B cell (primary cell): Measurements from ENCODE around the gene PXK. TPM values are rescaled to one million over a fixed set of nuclear protein-coding genes. Genes with fewer than 3 reads are reported as not detected.

Experiments
- ATAC-seq: fragments of 200-7000 bp; cut with Tn5 transposase; one replicate; pipeline ENCODE4 v1.10.0; 2021; ENCODE audit warnings: low read depth, mild to moderate bottlenecking, moderate number of reproducible peaks, moderate library complexity
- CTCF ChIA-PET: fragments of 350-600 bp; sonication (Branson Sonifier 250); formaldehyde crosslinking; loops from one replicate; lab custom pipeline; 2021; ENCODE audit warnings: antibody characterized with exemption, inconsistent platforms; lab: Charles Lee
- POLR2A ChIA-PET: fragments of 350-600 bp; sonication (Branson Sonifier 250); formaldehyde crosslinking; loops from one replicate; lab custom pipeline; 2021; ENCODE audit warnings: antibody characterized with exemption; lab: Charles Lee
- DNase-seq: peaks from one replicate; pipeline ENCODE4 v3.0.0; 2013
- H2AFZ ChIP-seq: 2 replicates; pipeline ENCODE4 v1.6.1; 2012; ENCODE audit warnings: mild to moderate bottlenecking, low read depth, low read length; ENCODE audit not compliant: insufficient read depth, poor library complexity, severe bottlenecking
- H3K27ac ChIP-seq, 2 donors: 1 replicate in 1 of 2; 2 replicates in 1 of 2; pipeline ENCODE4 v1.5.1; 2012 to 2013; ENCODE audit warnings: low read length in 2 of 2, mild to moderate bottlenecking in 2 of 2, moderate library complexity in 1 of 2
- H3K27me3 ChIP-seq, 4 experiments: fragments of 200-600 bp in 1 of 4; sonication (generic) in 1 of 4; replicated peaks in 1 of 4; 1 replicate in 2 of 4; 2 replicates in 2 of 4; pipeline versions ENCODE4 v1.6.1 to v1.7.0; 2013 to 2016; ENCODE audit warnings: low read length in 3 of 4, mild to moderate bottlenecking in 2 of 4, mixed read lengths in 1 of 4, moderate library complexity in 1 of 4; ENCODE audit not compliant: insufficient read depth in 4 of 4, control insufficient read depth in 3 of 4; ENCODE audit errors: control extremely low read depth in 1 of 4
- H3K36me3 ChIP-seq, 2 experiments: replicated peaks in 1 of 2; 1 replicate in 1 of 2; 2 replicates in 1 of 2; pipeline versions ENCODE4 v1.6.1 to v1.7.1; 2013; ENCODE audit warnings: low read length in 1 of 2; ENCODE audit not compliant: insufficient read depth in 2 of 2, control insufficient read depth in 1 of 2; ENCODE audit errors: control extremely low read depth in 1 of 2, extremely low read depth in 1 of 2
- H3K4me1 ChIP-seq, 2 donors: fragments of 200-600 bp in 1 of 2; sonication (generic) in 1 of 2; 1 replicate in 1 of 2; 2 replicates in 1 of 2; pipeline versions ENCODE4 v1.5.1 to v1.6.1; 2013 to 2017; ENCODE audit warnings: low read length in 2 of 2; ENCODE audit not compliant: control insufficient read depth in 2 of 2, insufficient read depth in 2 of 2
- H3K4me2 ChIP-seq: replicated peaks from 2 replicates; pipeline ENCODE3; 2012; ENCODE audit warnings: mild to moderate bottlenecking, low read depth, low read length; ENCODE audit not compliant: poor library complexity, severe bottlenecking
- H3K4me3 ChIP-seq, 5 experiments: fragments of 200-600 bp in 1 of 5; sonication (generic) in 1 of 5; 1 replicate in 3 of 5; 2 replicates in 2 of 5; pipeline versions ENCODE4 v1.5.1 to v1.7.0; 2011 to 2016; ENCODE audit warnings: low read length in 4 of 5, mild to moderate bottlenecking in 4 of 5, low read depth in 2 of 5, control low read depth in 1 of 5, moderate library complexity in 1 of 5; ENCODE audit not compliant: insufficient read depth in 1 of 5; ENCODE audit errors: control extremely low read depth in 1 of 5, extremely low read depth in 1 of 5
- H3K79me2 ChIP-seq: fragments of 200-600 bp; sonication (generic); one replicate; pipeline ENCODE4 v1.6.0; 2016; ENCODE audit warnings: low read length; ENCODE audit not compliant: control insufficient read depth, insufficient read depth
- H3K9ac ChIP-seq: fragments of 200-600 bp; sonication (generic); 2 replicates; pipeline ENCODE4 v1.6.1; 2017; ENCODE audit warnings: mild to moderate bottlenecking, low read length, moderate library complexity
- H3K9me3 ChIP-seq, 3 donors: one replicate each; pipeline versions ENCODE4 v1.6.1 to v1.7.1; 2013; ENCODE audit warnings: low read length in 2 of 3; ENCODE audit not compliant: control insufficient read depth in 2 of 3, insufficient read depth in 1 of 3; ENCODE audit errors: control extremely low read depth in 1 of 3
- H4K20me1 ChIP-seq: 2 replicates; pipeline ENCODE4 v1.6.0; 2012; ENCODE audit warnings: mild to moderate bottlenecking, low read length; ENCODE audit not compliant: insufficient read depth, control insufficient read depth, poor library complexity, severe bottlenecking
- H3K27ac Mint-ChIP-seq: one replicate; pipeline ENCODE4 v1.8.0; 2021; ENCODE audit warnings: mixed read lengths
- H3K27me3 Mint-ChIP-seq: one replicate; pipeline ENCODE4 v1.8.0; 2021; ENCODE audit warnings: mixed read lengths
- H3K4me1 Mint-ChIP-seq: one replicate; pipeline ENCODE4 v1.8.0; 2021; ENCODE audit warnings: mixed read lengths
- H3K4me3 Mint-ChIP-seq: one replicate; pipeline ENCODE4 v1.8.0; 2021; ENCODE audit warnings: mixed read lengths
- H3K9me3 Mint-ChIP-seq: one replicate; pipeline ENCODE4 v1.8.0; 2022; ENCODE audit warnings: mixed read lengths; ENCODE audit not compliant: insufficient read depth
- CTCF ChIP-seq: fragments of 200-600 bp; IDR thresholded peaks from one replicate; pipeline ENCODE4 v1.8.0; 2022; ENCODE audit warnings: antibody characterized with exemption, mild to moderate bottlenecking
- EZH2 ChIP-seq: IDR thresholded peaks from 2 replicates; pipeline ENCODE4 v1.6.1; 2012; ENCODE audit warnings: borderline replicate concordance, low read depth, mild to moderate bottlenecking, moderate library complexity, low read length; ENCODE audit not compliant: insufficient read depth, poor library complexity, severe bottlenecking
- WGBS: methylation state at CpG from one replicate; pipeline ENCODE4 v1.1.5; 2013; ENCODE audit warnings: missing lambda C conversion rate; ENCODE audit not compliant: insufficient coverage; 5-methylcytosine and 5-hydroxymethylcytosine counted together
- intact Hi-C: fragments of 100-400 bp; cut with micrococcal nuclease; formaldehyde crosslinking; loops from one replicate; pipeline ENCODE4 v1.10.0; 2022
- polyA plus RNA-seq: library from polyadenylated mRNA; depleted of rRNA; stranded (reverse); fragments of >200 nt; gene quantifications from 2 replicates; pipeline ENCODE4 v1.2.3, GENCODE V29; 2012
- total RNA-seq, 2 donors: library from RNA; stranded (reverse); fragments of 120-200 nt in 1 of 2; gene quantifications; 1 replicate in 1 of 2; 2 replicates in 1 of 2; pipeline versions ENCODE4 v1.2.3 to v1.2.4, GENCODE V29; 2013 to 2022

PXK gene
- total and polyA plus RNA-seq, 2 donors (not counting 1 experiment from before 2014, with no cell fraction given) = 46.8 to 104 TPM

DNA sequence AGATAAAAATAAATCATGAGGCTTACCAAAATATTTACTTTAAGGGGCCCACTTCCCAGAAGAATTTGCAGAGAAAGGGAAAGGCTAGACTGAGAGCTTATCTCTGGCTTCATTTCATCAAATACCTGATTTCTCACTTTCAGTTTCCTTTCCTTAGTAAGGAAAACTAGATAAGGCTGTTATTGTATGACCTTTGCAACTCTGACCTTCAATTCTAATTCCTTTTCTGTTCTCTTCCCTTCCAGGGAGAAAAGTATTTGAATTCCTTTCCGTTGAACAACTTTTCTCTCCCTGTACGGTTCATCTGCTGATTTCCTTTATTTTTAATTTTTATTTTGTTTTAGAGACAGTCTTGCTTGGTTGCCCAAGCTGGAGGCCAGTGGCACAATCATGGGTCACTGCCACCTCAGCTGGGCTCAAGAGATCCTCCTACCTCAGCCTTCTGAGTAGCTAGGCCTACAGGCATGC lies 7.1 kb upstream of the PXK start:
- no CpG with 5 or more reads among the region's 2 CpGs for WGBS
- Histone ChIP-seq H2AFZ (no peak overlapping the region), H3K36me3 (no peaks in the 10 kb centered on the region), H3K79me2 (peaks cover 16% of the 10 kb centered on the region), H3K4me3 (no peak overlapping the region), H3K27ac (peak overlapping the region in 1 of 2 donors; percentile 62), H3K4me1 (peaks cover 21 to 29% of the 10 kb centered on the region in 2 donors), H3K27me3 (no peaks in the 10 kb centered on the region), H3K9ac (peak overlapping the region; percentile 8), H4K20me1 (no peaks in the 10 kb centered on the region), H3K9me3 (no peaks in the 10 kb centered on the region), H3K4me2 (peak overlapping the region; percentile 49)
- peaks cover 40% of the 10 kb centered on the region for H3K4me1 Mint-ChIP-seq
- intact Hi-C loops = no loop called here
- ChIA-PET POLR2A (interaction anchor here (0.6 kb wide), 1 partner anchor 32 kb away, joined by 3 read pairs; no protein-coding TSS in a partner anchor), CTCF (interaction anchor here (1.1 to 2.5 kb wide), 12 partner anchors 8 to 166 kb away, joined by 3 to 19 read pairs (median 6); partner anchors contain the start of genes HTD2, KCTD6, PXK and RPP14)
- H3K27ac Mint-ChIP-seq = peak overlapping the region; percentile 74
- peak; percentile 43 for ATAC-seq
- no peaks in the 10 kb centered on the region for H3K9me3 Mint-ChIP-seq
- peak overlapping the region; percentile 37 for H3K4me3 Mint-ChIP-seq
- TF ChIP-seq CTCF = no peak
- TF ChIP-seq EZH2 = no peak
- H3K27me3 Mint-ChIP-seq = no peaks in the 10 kb centered on the region
- no peak for DNase-seq

DNA sequence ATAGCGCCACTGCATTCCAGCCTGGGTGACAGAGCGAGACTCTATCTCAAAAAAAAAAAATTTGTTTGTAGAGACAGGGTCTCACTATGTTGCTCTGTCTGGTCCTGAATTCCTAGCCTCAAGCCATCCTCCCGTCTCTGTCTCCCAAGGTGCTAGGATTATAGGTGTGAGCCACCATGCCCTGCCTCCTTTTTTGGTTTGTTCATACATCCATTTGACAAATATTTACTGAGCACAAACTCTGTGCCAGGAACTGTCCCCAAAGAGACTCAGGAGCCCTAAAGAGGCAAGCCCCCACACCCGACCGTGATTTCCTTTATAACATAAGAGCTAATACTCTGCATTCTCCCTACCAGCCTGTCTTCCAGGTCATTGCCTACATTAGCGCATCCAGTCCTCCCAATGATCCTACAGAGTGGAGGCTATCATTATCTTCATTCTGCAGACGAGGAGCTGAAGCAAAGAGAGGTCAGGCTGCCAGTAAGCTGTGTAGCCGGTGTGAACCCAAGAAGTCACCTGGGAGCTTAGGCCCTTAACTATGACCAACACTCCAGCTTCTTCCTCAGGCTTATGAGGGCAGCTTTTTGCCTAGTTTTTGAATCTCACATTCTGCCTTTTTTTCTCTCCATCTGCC lies 6.3 kb upstream of the PXK start:
- H3K27ac Mint-ChIP-seq = peak overlapping the region; percentile 56

More for the DNA sequence above, 6.3 kb upstream of the PXK start:
- Histone ChIP-seq H3K27ac (no peak overlapping the region), H3K4me3 (no peak overlapping the region), H3K9ac (no peak overlapping the region), H3K9me3 (no peaks in the 10 kb centered on the region), H3K36me3 (no peaks in the 10 kb centered on the region), H3K27me3 (no peaks in the 10 kb centered on the region), H3K4me2 (no peak overlapping the region), H3K4me1 (peaks cover 21 to 22% of the 10 kb centered on the region in 2 donors), H3K79me2 (peaks cover 15% of the 10 kb centered on the region), H4K20me1 (no peaks in the 10 kb centered on the region), H2AFZ (no peak overlapping the region)
- WGBS = 98% methylated on average over 6 of the region's 8 CpGs
- DNase-seq (no peak), ATAC-seq (no peak)
- Mint-ChIP-seq H3K4me1 (peaks cover 39% of the 10 kb centered on the region), H3K27me3 (no peaks in the 10 kb centered on the region), H3K9me3 (no peaks in the 10 kb centered on the region), H3K4me3 (no peak overlapping the region)
- intact Hi-C loops = no loop called here
- ChIA-PET CTCF (interaction anchor here (0.6 to 2.5 kb wide), 7 partner anchors 24 to 137 kb away, joined by 3 to 8 read pairs (median 5); no protein-coding TSS in a partner anchor), POLR2A (interaction anchor here (0.8 kb wide), 1 partner anchor 12 kb away, joined by 4 read pairs; no protein-coding TSS in a partner anchor)
- no peak for TF ChIP-seq EZH2
- TF ChIP-seq CTCF = no peak
